ENCODE results near the gene C1GALT1. TPM values are rescaled to one million over a fixed set of nuclear protein-coding genes. Genes with fewer than 3 reads are reported as not detected.
"Not testable (repeated sequence)": the region's sequence is repeated elsewhere in the genome, so short reads cannot be mapped to it uniquely, and the experiment has no call there.

C1GALT1 gene
- polyA plus RNA-seq, 1 donor (not counting 4 experiments of a cell fraction or from before 2014, with no cell fraction given): 44.3 TPM

DNA sequence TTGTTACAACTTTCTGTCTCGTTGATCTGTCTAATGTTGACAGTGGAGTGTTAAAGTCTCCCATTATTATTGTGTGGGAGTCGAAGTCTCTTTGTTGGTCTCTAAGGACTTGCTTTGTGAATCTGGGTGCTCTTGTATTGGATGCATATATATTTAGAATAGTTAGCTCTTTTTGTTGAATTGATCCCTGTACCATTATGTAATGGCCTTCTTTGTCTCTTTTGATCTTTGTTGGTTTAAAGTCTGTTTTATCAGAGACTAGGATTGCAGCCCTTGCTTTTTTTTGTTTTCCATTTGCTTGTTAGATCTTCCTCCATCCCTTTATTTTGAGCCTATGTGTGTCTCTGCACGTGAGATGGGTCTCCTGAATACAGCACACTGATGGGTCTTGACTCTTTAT is 17.2 kb downstream of the C1GALT1 start:
- H3K9ac ChIP-seq (ENCODE audit: control insufficient read depth, extremely low read depth, insufficient read depth, low read length); DNase-seq (ENCODE audit: low read depth, low spot score); FAIRE-seq; H3K4me2 ChIP-seq (ENCODE audit: control insufficient read depth, extremely low read depth, insufficient read depth, low read depth, low read length); H3K9me1 ChIP-seq (ENCODE audit: control insufficient read depth, extremely low read depth, insufficient read depth, low read length); H3K9me3 ChIP-seq (ENCODE audit: control insufficient read depth, low read depth, low read length); H3K4me3 ChIP-seq (ENCODE audit: control insufficient read depth in 2 of 3, extremely low read depth in 1 of 3, insufficient read depth in 2 of 3, low read depth in 1 of 3, low read length in 3 of 3); H2AFZ ChIP-seq (ENCODE audit: control insufficient read depth, low read length); H4K20me1 ChIP-seq (ENCODE audit: control insufficient read depth, extremely low read depth, insufficient read depth, low read length); H3K27ac ChIP-seq (ENCODE audit: control insufficient read depth, insufficient read depth, low read length); H3K36me3 ChIP-seq (ENCODE audit: control insufficient read depth in 2 of 2, extremely low read depth in 1 of 2, insufficient read depth in 2 of 2, low read length in 2 of 2); H3K27me3 ChIP-seq (ENCODE audit: control insufficient read depth, extremely low read depth, insufficient read depth, low read length); dilution Hi-C loops (cut with MboI; ENCODE audit: extremely low pct_ligation_motif_present, low sequenced_read_pairs): not testable (repeated sequence)
- Histone ChIP-seq H3K4me1 (ENCODE audit: control insufficient read depth, extremely low read depth, insufficient read depth, low read length) (peaks cover 13% of the 10 kb centered on the region), H3K79me2 (ENCODE audit: control insufficient read depth, insufficient read depth, low read length) (peaks cover 71% of the 10 kb centered on the region)

GRCh38 chr7:7200255-7200654 is 17.9 kb downstream of the C1GALT1 start:
- dilution Hi-C loops (cut with MboI; ENCODE audit: extremely low pct_ligation_motif_present, low sequenced_read_pairs); H4K20me1 ChIP-seq (ENCODE audit: control insufficient read depth, extremely low read depth, insufficient read depth, low read length); H2AFZ ChIP-seq (ENCODE audit: control insufficient read depth, low read length); H3K4me2 ChIP-seq (ENCODE audit: control insufficient read depth, extremely low read depth, insufficient read depth, low read depth, low read length); H3K27me3 ChIP-seq (ENCODE audit: control insufficient read depth, extremely low read depth, insufficient read depth, low read length); H3K9me3 ChIP-seq (ENCODE audit: control insufficient read depth, low read depth, low read length); H3K27ac ChIP-seq (ENCODE audit: control insufficient read depth, insufficient read depth, low read length); DNase-seq (ENCODE audit: low read depth, low spot score); FAIRE-seq; H3K9me1 ChIP-seq (ENCODE audit: control insufficient read depth, extremely low read depth, insufficient read depth, low read length); H3K9ac ChIP-seq (ENCODE audit: control insufficient read depth, extremely low read depth, insufficient read depth, low read length); H3K36me3 ChIP-seq (ENCODE audit: control insufficient read depth in 2 of 2, extremely low read depth in 1 of 2, insufficient read depth in 2 of 2, low read length in 2 of 2); H3K4me3 ChIP-seq (ENCODE audit: control insufficient read depth in 2 of 3, extremely low read depth in 1 of 3, insufficient read depth in 2 of 3, low read depth in 1 of 3, low read length in 3 of 3): not testable (repeated sequence)
- Histone ChIP-seq H3K79me2 (ENCODE audit: control insufficient read depth, insufficient read depth, low read length) (peaks cover 71% of the 10 kb centered on the region), H3K4me1 (ENCODE audit: control insufficient read depth, extremely low read depth, insufficient read depth, low read length) (peaks cover 13% of the 10 kb centered on the region)

DNA sequence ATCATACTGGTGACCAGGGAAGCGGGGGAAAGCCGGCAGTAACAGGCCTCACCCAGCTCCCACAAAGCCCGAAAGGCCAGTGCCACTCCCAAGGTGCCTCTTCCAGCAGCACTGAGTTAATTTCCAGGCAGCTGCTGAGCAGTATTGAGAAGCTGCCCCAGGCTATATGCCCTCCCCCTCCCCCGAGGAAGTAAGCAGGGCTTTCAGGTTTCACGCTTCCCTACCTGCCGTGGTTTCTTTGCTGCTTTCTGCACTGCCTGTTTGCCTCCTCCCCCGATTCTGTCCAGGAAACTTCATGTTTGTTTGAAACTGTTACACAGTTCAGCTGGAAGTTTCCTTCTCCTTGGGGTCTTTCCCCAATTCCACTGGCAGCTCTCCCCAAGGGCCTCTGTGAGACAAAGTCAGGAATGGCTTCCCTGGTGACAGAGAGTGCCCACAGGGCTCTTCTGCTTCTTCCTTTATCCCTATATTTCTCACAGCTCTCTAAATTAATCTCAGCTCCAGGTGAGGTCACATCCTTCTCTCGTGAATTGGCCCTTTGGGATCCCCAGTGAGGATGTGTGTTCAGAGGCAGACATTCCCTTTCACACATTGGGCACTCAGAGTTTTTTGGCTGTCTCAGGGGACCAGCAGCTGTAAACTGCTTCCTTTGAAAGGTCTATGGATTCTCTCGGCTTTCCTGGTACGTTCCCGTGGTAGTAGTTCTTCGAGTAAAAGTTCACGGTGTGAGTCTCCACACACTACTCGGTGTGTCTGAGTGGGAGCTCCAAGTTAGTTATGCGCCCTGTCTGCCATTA is 19.4 kb downstream of the C1GALT1 start:
- Histone ChIP-seq H3K36me3 (ENCODE audit: control insufficient read depth in 2 of 2, extremely low read depth in 1 of 2, insufficient read depth in 2 of 2, low read length in 2 of 2) (no peaks in the 10 kb centered on the region), H3K27ac (ENCODE audit: control insufficient read depth, insufficient read depth, low read length) (peak overlapping the region; percentile 53), H3K9me3 (ENCODE audit: control insufficient read depth, low read depth, low read length) (no peaks in the 10 kb centered on the region), H2AFZ (ENCODE audit: control insufficient read depth, low read length) (peak overlapping the region; percentile 66), H3K79me2 (ENCODE audit: control insufficient read depth, insufficient read depth, low read length) (peaks cover 74% of the 10 kb centered on the region), H3K27me3 (ENCODE audit: control insufficient read depth, extremely low read depth, insufficient read depth, low read length) (no peaks in the 10 kb centered on the region), H3K9me1 (ENCODE audit: control insufficient read depth, extremely low read depth, insufficient read depth, low read length) (no peaks in the 10 kb centered on the region), H4K20me1 (ENCODE audit: control insufficient read depth, extremely low read depth, insufficient read depth, low read length) (no peaks in the 10 kb centered on the region), H3K4me1 (ENCODE audit: control insufficient read depth, extremely low read depth, insufficient read depth, low read length) (peaks cover 13% of the 10 kb centered on the region), H3K4me2 (ENCODE audit: control insufficient read depth, extremely low read depth, insufficient read depth, low read depth, low read length) (peak overlapping the region; percentile 85), H3K9ac (ENCODE audit: control insufficient read depth, extremely low read depth, insufficient read depth, low read length) (peak overlapping the region; percentile 50), H3K4me3 (ENCODE audit: control insufficient read depth in 2 of 3, extremely low read depth in 1 of 3, insufficient read depth in 2 of 3, low read depth in 1 of 3, low read length in 3 of 3) (peak overlapping the region in 2 of 3 experiments; percentile 36 to 45)
- DNase-seq (ENCODE audit: low read depth, low spot score): no peak
- dilution Hi-C loops (cut with MboI; ENCODE audit: extremely low pct_ligation_motif_present, low sequenced_read_pairs): no loop called here
- TF ChIP-seq CTCF (optimal IDR thresholded peaks at IDR 0.05 in 1 of 3, IDR thresholded peaks at IDR 0.05 in 1 of 3, conservative IDR thresholded peaks at IDR 0.05 in 1 of 3; ENCODE audit: extremely low read depth in 1 of 3, insufficient read depth in 2 of 3, low read length in 3 of 3) (no peak), EZH2 (IDR thresholded peaks at IDR 0.05; ENCODE audit: low read length) (no peak)
- peak; percentile 66 for FAIRE-seq

Data from keratinocyte (primary cell).